Muscle layer of colon (tissue), 2 donors: ENCODE results near the gene ACSF3.

ENCODE experiments used
- H3K27ac ChIP-seq: one replicate; pipeline ENCODE4 v1.7.0; 2013; ENCODE audit warnings: low read depth, mild to moderate bottlenecking, low read length, moderate library complexity
- H3K27me3 ChIP-seq, 2 donors: one replicate each; pipeline ENCODE4 v1.7.0; 2013; ENCODE audit warnings: low read length in 2 of 2, mild to moderate bottlenecking in 2 of 2; ENCODE audit not compliant: insufficient read depth in 2 of 2, control insufficient read depth in 1 of 2
- H3K36me3 ChIP-seq: one replicate; pipeline ENCODE4 v1.7.0; 2013; ENCODE audit warnings: mild to moderate bottlenecking, low read length; ENCODE audit not compliant: insufficient read depth
- H3K4me1 ChIP-seq: one replicate; pipeline ENCODE4 v1.7.0; 2013; ENCODE audit warnings: mild to moderate bottlenecking, low read length; ENCODE audit not compliant: insufficient read depth
- H3K4me3 ChIP-seq, 2 donors: one replicate each; pipeline ENCODE4 v1.7.0; 2013; ENCODE audit warnings: low read length in 2 of 2, low read depth in 1 of 2, mild to moderate bottlenecking in 1 of 2, moderate library complexity in 1 of 2
- H3K9ac ChIP-seq: one replicate; pipeline ENCODE4 v1.7.0; 2013; ENCODE audit warnings: low read length
- H3K9me3 ChIP-seq: one replicate; pipeline ENCODE4 v1.7.0; 2013; ENCODE audit warnings: mild to moderate bottlenecking, low read length
- donor health status: abdominal sarcoma.
- donor health status: Adenocarcinoma of cecum.

ACSF3 gene

DNA sequence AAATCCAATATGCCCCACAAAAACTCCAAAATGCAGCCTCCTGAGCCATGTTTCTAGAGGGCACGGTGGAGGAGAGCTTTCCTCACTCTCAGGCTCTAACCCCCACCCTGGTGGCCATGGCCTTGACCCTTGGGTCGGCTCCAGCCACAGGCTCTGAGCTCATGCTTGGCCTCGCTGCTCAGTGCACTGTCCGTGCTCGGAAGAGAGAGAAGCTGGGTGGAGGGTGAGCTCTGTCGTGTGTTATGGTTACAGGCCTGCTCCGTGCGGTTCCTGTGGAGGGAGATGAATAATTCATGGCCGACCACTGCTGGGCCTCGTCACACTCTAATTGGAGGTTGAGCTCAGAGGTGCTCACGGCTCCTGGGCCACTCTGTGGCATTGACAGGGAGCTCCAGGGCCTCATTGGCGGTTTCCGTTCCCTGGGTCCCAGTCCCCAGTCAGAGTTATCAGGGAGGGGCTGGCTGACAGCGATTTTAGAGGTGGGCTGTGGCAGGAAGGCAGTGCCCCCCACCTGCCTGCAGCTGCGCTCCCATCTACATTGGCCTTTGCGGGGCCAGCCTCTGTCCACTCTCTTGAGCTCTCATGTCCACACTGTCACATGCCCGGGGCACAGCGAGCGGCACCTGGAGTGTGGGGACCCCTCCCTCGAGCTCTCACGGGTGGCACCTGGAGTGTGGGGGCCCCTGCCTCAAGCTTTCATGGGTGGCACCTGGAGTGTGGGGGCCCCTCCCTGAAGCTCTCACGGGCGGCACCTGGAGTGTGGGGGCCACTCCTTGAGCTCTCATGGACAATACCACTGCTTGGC, 24.9 kb downstream of the ACSF3 start:
- H3K27ac ChIP-seq = no peak overlapping the region
- no peak overlapping the region for H3K4me3 ChIP-seq
- H3K9me3 ChIP-seq = no peaks in the 10 kb centered on the region
- no peaks in the 10 kb centered on the region for H3K27me3 ChIP-seq
- no peaks in the 10 kb centered on the region for H3K4me1 ChIP-seq
- no peak overlapping the region for H3K9ac ChIP-seq
- peaks cover 59% of the 10 kb centered on the region for H3K36me3 ChIP-seq

DNA sequence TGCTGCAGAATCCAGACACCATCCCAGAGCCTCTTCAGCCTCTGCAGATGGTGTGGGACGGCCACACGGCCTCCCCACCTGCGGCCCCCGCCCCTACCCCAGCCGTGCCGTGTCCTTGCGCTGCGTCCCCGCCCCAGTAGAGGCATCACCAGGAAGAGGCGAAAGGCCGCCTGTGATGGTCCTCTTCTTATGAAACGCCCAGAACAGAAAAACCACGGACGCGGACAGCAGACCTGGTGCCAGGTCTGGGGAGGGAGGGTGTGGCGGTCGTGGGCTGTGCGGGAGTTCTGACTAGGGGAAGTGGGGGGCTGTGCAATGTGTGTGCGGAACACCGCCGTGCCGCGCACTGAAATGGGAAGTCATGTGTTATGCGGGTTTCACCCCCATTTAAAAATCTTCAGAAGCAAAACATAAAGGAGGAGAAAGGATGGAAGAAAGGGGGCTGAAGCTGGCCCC, 25.5 kb downstream of the ACSF3 start:
- Histone ChIP-seq H3K4me1 (no peaks in the 10 kb centered on the region), H3K36me3 (peaks cover 57% of the 10 kb centered on the region), H3K9ac (no peak overlapping the region), H3K27ac (no peak overlapping the region), H3K27me3 (no peaks in the 10 kb centered on the region), H3K9me3 (no peaks in the 10 kb centered on the region), H3K4me3 (no peak overlapping the region)

DNA sequence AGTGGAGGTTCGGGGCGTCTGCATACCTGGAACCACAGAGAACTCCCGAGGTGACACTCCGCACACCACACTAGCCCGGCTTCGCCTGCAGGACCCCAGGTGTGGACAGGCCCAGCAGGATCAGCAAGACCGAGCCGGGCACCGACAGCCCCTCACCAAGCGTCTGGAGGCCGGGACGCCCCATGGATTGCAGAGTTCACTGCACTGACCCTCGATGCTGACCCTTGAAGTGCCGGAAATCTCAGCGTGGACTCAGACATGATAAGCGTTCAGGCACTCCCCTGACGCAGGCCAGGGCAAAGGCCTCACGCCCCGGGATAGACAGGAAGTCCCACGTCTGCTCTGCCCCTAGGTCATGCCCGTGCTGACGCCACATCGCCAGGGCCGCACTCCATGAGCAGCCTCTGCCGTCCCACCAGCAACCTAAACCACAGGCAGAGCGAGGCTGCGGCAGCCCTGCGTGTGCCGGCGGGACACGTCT, 26.0 kb downstream of the ACSF3 start:
- Histone ChIP-seq H3K9me3 (no peaks in the 10 kb centered on the region), H3K27ac (no peak overlapping the region), H3K4me3 (no peak overlapping the region), H3K9ac (no peak overlapping the region), H3K36me3 (peaks cover 56% of the 10 kb centered on the region), H3K27me3 (no peaks in the 10 kb centered on the region), H3K4me1 (no peaks in the 10 kb centered on the region)

DNA sequence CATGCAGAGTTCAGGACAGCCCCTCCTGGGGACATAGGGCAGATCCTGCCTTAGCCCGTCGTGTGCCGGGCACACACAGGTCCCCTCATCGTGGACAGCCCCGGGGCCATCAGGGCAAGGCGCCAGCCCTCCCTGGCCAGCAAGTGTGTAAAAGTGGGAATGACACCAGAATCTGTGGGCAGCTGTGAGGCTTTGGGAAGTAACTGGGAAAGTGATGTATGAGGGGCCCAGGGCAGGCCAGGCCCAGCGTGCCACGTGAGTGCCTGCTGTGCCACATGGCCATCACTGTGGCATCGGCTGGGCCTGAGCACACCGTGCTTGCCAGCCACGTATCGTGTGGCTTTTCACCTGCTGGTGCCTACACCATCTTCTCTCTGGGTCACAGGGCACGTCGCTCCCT, 26.6 kb downstream of the ACSF3 start:
- H3K36me3 ChIP-seq = peaks cover 50% of the 10 kb centered on the region
- no peaks in the 10 kb centered on the region for H3K4me1 ChIP-seq
- no peaks in the 10 kb centered on the region for H3K9me3 ChIP-seq
- H3K4me3 ChIP-seq = no peak overlapping the region
- no peak overlapping the region for H3K27ac ChIP-seq
- no peaks in the 10 kb centered on the region for H3K27me3 ChIP-seq
- H3K9ac ChIP-seq = no peak overlapping the region

DNA sequence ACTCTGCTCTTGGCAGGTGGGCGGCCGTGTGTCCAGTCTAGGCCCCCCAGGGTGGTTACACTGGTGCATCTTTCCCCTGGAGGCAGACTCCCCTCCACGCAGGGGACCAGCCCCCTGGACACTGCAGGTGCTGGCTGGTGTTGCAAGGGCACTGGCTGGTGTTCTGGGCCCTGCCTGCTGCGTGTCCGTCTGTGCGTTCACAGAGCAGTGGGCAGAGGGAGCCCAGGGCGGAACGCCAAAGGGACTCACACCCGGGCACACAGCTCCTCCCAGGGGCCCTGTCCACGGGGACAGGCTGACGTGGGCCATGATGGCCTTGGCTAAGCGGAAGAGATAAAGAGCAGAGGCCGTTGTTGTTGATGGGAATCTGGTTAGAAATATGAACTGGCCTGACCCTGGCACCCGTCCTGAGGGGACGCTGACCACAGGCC, 27.3 kb downstream of the ACSF3 start:
- Histone ChIP-seq H3K4me1 (no peaks in the 10 kb centered on the region), H3K27ac (no peak overlapping the region), H3K4me3 (no peak overlapping the region), H3K9me3 (no peaks in the 10 kb centered on the region), H3K36me3 (peaks cover 44% of the 10 kb centered on the region), H3K27me3 (no peaks in the 10 kb centered on the region), H3K9ac (no peak overlapping the region)

DNA sequence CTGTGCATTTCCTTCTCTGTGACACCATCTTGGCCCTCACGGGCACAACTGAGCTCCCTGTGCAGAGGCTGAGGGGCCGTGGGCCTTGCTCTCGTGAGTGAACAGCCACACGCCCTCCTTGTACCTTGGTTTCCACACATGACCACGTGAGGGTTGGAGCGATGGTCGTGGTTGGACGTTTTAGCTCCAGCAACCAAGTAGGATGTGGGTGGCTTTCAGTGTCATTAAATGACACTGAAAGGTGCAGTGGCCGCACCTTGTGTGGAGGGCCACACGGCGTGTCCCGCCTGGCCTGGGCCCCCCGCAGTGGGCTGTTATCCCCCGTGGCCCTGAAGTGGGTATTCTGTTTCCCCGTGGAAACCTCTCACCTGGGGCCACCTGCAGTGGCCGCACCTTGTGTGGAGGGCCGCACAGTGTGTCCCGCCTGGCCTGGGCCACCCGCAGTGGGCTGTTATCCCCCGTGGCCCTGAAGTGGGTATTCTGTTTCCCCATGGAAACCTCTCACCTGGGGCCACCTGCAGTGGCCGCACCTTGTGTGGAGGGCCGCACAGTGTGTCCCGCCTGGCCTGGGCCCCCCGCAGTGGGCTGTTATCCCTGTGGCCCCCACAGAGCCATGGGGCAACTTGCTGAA, 28.2 kb downstream of the ACSF3 start:
- H3K36me3 ChIP-seq = peaks cover 39% of the 10 kb centered on the region

DNA sequence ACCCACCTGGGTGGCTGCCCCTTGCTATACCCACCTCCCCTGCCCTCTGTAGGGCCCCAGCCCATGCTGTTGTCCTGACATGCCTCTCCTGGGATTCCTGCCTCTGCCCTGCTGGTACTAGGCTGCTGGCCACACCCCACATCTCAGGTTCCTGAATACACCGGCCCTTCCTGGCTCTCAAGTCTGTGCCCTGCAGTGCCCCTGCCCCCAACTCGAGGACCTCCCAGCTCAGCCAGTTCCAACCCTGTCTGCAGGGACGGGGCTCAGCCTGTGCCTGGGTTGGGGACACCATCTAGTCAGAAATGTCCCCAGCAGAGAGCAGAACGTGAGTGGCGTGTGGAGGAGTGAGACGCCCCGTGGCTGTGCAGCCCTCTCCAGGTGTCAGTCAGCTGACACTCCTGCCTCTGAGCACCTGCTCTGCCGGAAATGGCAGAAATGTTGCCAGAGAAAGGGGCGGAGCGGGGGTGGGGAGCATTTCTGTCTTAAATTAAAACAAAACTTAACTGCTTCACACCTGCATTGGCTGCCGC, 28.7 kb downstream of the ACSF3 start:
- Histone ChIP-seq H3K27ac (no peak overlapping the region), H3K27me3 (no peaks in the 10 kb centered on the region), H3K4me1 (no peaks in the 10 kb centered on the region), H3K4me3 (no peak overlapping the region), H3K9ac (no peak overlapping the region), H3K36me3 (peaks cover 34% of the 10 kb centered on the region), H3K9me3 (no peaks in the 10 kb centered on the region)

More for the DNA sequence above, 28.2 kb downstream of the ACSF3 start:
- Histone ChIP-seq H3K4me3 (no peak overlapping the region), H3K4me1 (no peaks in the 10 kb centered on the region), H3K27me3 (no peaks in the 10 kb centered on the region), H3K27ac (no peak overlapping the region), H3K9me3 (no peaks in the 10 kb centered on the region), H3K9ac (no peak overlapping the region)

DNA sequence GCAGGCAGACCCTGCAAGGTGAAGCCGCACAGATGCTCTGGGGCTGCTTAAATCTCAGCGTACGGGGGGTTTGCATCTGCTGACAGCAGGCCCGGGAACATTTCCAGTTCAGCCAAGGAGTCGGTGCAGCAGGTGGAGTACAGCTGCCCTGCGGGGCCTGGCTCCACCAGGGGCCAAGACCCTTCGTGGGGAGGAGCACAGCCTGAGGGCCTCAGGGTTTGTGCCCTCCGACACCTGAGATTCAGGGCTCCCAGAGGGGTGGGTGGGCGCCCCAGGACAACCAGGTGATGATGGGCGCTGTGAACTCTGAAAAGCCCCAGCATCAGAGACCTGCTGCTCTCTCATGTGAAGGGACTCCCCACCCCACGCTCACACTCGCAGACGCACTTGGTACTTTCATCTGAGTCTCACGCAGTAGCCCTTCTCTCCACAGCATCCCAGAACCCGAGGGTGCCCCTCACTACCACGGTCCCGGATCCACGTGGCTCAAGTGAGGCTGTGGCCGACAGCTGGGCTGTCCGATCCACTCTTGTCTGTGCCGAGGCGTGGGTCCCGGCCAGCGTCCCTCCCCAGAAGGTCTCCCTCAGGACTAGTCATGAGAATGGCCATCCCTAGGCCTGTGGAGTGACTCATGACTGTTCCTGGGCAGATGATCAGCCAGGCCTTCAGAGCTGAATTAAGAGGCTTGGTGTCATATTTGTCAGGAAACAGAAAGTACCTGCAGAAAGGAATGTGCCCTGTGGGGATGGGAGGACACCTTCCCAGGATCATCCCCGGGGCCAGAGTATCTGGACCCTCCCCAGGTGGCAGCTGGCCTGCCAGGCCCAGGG, 29.6 kb downstream of the ACSF3 start:
- H3K27me3 ChIP-seq = no peaks in the 10 kb centered on the region
- H3K36me3 ChIP-seq = peaks cover 31% of the 10 kb centered on the region
- H3K9me3 ChIP-seq = no peaks in the 10 kb centered on the region
- no peak overlapping the region for H3K27ac ChIP-seq
- no peak overlapping the region for H3K9ac ChIP-seq
- H3K4me1 ChIP-seq = no peaks in the 10 kb centered on the region
- no peak overlapping the region for H3K4me3 ChIP-seq

DNA sequence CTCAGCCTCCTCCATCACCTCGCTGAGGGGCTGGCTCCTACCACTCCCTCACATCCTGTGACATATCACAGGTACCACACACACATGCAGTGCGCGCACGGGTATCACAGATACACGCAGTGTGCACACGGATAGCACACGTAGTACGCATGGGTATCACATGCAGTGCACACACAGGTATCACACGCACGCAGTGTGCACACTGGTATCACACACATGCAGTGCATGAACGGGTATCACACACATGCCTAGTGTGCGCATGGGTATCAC, 30.1 kb downstream of the ACSF3 start:
- H3K9me3 ChIP-seq = no peaks in the 10 kb centered on the region
- no peaks in the 10 kb centered on the region for H3K27me3 ChIP-seq
- no peak overlapping the region for H3K9ac ChIP-seq
- H3K4me1 ChIP-seq = no peaks in the 10 kb centered on the region
- peaks cover 27% of the 10 kb centered on the region for H3K36me3 ChIP-seq
- no peak overlapping the region for H3K4me3 ChIP-seq
- H3K27ac ChIP-seq = no peak overlapping the region

DNA sequence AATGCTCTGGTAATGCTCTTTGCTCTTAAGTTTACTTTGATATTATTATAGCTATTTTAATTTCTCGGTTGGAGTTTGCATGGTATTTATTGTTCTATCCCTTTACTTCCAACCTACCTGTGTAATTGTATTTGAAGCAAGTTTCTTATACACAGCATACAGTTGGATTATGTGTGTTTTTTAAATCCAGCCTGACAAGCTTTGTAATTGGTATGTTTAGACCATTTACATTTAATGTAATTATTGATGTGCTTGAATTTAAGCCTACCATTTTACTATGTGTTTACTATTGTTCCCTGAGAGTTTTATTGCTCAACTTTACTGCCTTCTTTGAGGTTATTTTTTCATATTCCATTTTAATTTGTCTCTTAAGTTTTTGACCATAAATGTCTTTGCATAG, 35.7 kb downstream of the ACSF3 start:
- H3K27me3 ChIP-seq = no peaks in the 10 kb centered on the region
- H3K4me1 ChIP-seq = no peaks in the 10 kb centered on the region
- H3K27ac ChIP-seq = no peak overlapping the region
- no peak overlapping the region for H3K9ac ChIP-seq
- H3K36me3 ChIP-seq = peaks cover 15% of the 10 kb centered on the region
- H3K4me3 ChIP-seq = no peak overlapping the region
- H3K9me3 ChIP-seq = no peaks in the 10 kb centered on the region

DNA sequence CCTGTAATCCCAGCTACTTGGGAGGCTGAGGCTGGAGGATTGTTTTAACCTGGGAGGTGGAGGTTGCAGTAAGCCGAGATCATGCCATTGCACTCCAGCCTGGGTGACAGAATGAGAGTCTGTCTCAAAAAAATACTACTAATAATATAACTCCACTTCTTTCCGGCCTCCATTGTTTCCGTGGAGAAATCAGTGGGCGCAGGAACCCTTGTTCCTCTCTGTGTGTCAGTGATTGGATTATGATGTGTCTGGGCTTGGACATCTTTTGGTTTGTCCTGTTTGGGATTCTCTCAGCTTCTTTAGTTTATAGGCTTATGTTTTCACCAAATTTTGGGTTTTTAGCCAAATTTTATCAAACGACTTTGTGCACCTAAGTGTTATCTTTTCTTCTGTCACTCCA, 36.8 kb downstream of the ACSF3 start:
- no peaks in the 10 kb centered on the region for H3K27me3 ChIP-seq
- no peak overlapping the region for H3K4me3 ChIP-seq
- no peaks in the 10 kb centered on the region for H3K4me1 ChIP-seq
- no peak overlapping the region for H3K27ac ChIP-seq
- H3K9me3 ChIP-seq = no peaks in the 10 kb centered on the region
- peaks cover 18% of the 10 kb centered on the region for H3K36me3 ChIP-seq
- H3K9ac ChIP-seq = no peak overlapping the region
